GM19328 (cell line): ENCODE measurements around the gene TRAPPC2B.
A peak's percentile ranks its signal among the peaks of the same experiment; 100 is the strongest.

Experiments
- ATAC-seq: cut with Tn5 transposase; IDR thresholded peaks from one replicate; pipeline ENCODE4 v1.9.1; 2021; ENCODE audit warnings: mild to moderate bottlenecking, moderate library complexity; ENCODE audit not compliant: unreplicated experiment

The TRAPPC2B gene

DNA sequence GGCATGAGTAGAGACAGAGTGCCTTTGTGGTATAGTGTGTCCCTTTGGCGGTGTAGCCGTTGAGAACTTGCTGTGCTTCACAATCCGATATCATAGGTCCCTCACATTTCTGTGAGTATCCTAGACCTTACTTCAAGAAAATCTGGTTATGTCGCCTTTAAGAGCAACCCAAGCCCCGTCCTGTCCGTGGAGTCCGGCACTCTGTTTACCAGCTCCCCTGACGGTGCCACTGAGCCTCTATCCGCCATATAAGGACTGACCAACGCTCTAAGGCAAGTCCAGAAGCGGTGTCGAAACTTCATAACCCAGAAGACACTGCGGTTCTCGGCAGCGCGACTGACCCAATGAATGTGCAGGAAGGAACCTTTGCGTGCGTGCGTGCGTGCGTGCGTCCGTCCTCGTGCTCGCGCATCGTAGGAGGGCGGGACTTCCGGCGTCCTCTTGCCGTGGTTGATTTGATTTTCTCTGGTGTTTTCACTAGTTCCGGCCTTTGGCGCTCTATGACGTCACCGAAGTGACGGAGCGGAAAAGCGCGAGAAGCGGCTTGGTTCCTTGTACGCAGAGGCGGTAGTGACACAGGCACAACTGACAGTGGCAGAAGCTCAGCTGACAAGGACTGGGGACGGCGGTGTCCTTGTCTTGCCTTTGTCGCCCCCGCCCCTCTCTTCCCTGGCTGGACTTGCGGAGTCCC lies at the start of gene TRAPPC2B, which contains the start of gene ZNF547:
Gene TRAPPC2B, plus strand, starts transcription at position 555 of the 691 bp plus-strand sequence. CDS start 1,283 bp downstream, outside the sequence.
Gene ZNF547, plus strand, starts transcription at position 555 of the 691 bp plus-strand sequence. CDS start 5,005 bp downstream, outside the sequence.
- ATAC-seq = peak; percentile 90

DNA sequence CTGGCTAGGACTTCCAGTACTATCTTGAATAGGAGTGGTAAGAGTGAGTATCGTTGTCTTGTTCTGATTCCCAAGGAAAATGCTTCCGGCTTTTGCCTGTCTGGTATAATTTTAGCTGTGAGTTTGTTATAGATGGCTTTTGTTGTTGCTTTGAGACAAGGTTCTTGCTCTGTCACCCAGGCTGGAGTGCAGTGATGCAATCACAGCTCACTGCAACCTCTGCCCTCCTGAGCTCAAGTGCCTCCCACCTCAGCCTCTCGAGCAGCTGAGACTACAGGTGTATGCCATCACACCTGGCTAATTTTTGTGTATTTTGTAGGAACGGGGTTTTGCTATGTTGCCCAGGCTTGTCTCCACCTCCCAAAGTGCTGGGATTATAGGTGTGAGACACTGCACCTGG lies 49.2 kb upstream of the TRAPPC2B start:
- ATAC-seq = no peak

DNA sequence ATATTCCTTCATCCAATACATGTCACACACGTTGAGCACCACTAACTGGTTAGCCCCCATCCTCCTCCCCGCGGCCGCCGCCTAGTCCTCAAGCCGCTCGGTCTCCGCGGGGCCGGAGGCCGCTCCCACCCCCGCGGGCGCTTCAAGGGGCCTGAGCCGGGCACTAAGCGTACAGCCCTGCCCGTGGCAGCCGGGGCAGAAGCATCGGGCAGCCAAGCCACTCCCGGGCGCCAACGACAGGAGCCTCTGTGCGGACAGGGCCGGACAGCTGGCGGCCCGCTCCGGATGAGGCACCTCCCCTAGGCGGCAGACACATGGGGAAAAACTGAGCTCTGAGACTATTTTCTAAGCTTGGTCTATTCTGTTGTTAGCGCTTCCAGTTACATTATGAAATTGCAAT lies 45.8 kb upstream of the TRAPPC2B start:
- ATAC-seq = no peak

DNA sequence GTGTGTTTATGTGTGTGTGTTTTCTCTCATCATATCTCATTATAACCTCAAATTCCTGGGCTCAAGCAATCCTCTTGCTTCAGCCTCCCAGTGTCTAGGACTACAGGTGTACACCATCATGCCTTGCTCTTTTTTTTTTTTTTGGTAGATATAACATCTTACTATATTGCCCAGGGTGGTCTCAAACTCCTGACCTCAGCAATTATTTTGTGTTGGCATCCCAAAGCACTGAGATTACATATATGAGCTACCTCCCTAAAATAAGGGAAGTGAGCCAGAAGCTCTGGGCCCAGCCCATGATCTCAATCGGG lies 43.5 kb upstream of the TRAPPC2B start:
- no peak for ATAC-seq

DNA sequence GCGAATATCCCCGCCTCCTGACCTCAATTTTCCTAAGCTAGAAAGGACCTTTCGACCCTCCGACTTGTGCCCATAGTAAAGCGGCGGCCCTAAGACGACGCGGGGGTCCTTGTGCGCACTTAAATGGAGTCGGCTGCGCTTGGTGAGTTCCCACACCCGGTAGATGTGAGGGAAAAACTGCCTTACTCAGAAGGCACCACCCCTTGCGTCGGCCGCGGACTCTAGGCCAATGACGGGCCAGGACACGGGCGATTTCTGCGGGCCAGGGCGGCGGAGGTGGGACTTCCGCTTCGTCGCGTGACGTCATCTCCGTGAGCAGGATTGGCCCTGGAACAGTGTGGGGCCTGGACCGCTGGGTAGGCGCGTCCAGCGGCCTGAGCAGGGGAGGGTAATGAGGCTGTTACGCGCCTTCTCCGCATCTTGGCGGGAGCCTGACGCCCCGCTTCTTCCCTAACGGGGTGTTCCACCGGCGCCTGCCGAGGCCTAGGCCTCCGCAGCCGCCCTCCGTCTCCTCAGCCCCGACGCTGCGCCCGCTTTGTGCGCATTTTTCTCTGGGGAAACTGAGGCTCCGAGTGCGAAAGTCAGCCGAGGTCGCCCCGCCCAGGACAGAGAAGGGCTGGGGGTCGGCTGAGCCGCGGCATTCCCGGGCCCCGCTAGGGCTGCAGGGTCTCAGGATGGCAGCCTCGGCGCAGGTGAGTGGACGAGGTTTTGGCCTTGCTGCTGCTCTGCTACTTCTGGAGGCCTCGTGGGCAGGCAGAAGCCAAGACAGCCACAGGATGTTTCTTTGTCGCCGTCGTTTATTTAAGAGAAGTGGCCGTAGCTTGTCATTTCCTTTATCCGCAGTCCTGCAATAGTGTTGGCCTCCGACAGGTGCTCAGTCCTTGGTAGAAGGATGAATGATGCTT lies 42.9 kb upstream of the TRAPPC2B start, which contains the start of gene ZNF543:
Gene ZNF543, plus strand, starts transcription at position 293 of the 905 bp plus-strand sequence. Its CDS starts 382 bp downstream, at position 675.
- ATAC-seq = peak; percentile 92

DNA sequence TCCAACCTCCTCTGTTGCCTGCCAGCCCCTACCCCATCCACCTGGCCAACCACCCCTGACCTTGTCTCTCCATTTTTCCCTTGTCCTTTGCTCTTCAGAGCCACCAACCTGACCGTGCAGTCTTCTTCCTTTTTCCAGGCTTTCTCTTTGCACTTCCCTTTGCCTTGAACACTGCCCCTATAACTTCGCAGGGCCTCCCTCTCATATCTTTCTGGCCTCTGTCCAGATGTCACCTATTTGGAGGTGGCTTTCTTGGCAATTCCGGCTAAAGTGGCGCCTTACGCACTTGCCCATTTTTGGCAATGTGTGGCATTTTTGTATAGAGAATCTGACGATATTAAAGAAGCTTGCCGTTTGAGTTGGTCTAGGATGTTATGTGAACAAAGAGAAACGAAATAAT lies 42.2 kb upstream of the TRAPPC2B start:
- no peak for ATAC-seq

DNA sequence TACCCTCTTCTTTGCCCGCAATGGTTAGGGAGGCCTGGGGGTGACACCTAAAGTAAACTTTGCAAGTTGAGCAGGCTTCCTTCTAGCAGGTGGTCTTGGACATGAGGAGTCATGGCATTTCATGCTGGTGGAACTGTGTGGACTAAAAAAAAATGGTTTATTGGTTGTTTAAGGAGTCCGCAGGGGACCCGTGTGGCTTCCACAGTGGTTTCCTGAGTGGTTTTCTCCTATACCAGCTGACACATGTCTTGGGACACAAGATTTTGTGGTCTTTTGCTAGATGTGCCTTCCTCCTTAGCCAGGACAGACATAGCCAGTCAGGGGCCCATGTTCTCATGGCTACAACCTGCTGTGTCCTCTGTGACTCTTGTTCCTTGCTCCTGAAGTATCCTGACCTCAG lies 41.6 kb upstream of the TRAPPC2B start:
- no peak for ATAC-seq

DNA sequence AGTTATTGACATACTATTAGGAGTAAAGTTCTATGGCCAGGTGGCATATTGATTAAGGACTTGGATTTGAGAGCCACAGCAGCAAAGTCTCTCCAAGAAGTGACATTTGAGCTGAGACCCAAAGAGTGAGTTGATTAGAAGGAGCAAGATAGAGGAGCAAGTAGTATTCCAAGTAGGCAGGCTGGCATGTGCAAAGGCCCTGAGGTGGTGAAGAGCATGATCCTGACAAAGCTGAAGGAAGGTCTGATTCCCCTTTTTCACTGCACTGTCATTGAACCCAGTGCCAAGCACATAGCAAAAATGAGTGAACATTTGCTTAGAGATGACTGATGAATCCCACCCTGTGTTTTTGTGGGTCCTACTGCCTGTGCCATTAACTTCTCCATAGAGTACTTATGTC lies 38.4 kb upstream of the TRAPPC2B start:
- no peak for ATAC-seq

DNA sequence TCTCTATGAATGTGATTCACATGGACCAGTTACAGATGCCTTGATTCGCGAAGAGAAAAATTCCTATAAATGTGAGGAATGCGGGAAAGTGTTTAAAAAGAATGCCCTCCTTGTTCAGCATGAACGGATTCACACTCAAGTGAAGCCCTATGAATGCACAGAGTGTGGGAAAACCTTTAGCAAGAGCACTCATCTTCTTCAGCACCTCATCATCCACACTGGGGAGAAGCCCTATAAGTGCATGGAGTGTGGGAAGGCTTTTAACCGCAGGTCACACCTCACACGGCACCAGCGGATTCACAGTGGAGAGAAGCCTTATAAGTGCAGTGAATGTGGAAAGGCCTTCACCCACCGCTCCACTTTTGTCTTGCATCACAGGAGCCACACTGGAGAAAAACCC lies 35.4 kb upstream of the TRAPPC2B start:
- ATAC-seq = no peak

DNA sequence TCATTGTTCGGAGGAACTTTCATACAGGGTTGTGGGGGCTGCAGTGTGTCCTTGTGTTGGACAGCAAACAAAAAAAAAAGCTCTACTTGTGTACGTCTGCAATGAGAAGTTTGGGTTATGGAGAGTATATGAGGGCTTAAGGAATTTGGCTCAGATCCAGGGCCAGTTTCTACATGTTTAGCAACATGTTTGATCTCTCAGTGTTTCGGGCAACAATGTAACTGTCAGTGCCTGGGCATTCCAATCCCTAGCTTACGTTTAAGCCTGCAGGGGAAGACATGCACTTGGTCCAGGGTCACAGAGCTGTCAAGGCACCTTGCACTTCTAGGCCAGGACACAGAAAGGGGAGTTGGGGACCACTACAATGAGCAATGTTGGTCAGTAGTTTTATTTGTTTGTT lies 29.2 kb upstream of the TRAPPC2B start:
- ATAC-seq = no peak

DNA sequence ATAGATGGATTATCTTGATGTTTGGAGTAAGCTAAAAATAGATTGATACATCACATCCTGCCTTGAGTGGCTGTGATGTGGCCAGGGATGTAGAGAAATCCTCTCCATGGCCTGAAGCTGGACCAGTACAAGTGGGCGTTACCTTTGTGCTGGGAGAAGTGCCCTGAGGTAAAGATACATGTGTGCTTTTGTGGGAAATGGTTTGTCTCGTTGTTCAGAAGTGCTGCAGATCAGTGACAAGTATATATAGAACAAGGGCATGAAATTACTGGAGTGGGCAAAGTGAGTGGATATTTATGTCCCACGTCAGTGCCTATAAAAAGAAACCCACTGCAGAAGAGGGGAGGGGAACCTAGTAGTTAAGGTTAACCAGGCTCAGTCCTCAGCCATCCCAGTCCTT lies 24.5 kb upstream of the TRAPPC2B start:
- no peak for ATAC-seq

DNA sequence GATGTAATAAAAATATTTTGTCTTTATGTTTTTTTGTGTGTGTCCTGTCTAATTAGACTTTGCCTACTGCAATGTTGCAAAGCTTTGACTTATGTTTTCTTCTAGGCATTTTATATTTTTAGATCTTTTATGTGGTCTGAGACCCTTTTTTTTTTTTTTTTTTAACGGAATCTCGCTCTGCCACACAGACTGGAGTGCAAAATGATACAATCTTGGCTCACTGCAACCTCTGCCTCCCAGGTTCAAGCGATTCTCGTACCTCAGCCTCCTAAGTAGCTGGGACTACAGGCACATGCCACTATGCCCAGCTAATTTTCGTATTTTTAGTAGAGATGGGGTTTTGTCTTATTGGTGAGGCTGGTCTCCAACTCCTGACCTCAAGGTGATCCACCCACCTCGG lies 20.8 kb upstream of the TRAPPC2B start:
- ATAC-seq = no peak

DNA sequence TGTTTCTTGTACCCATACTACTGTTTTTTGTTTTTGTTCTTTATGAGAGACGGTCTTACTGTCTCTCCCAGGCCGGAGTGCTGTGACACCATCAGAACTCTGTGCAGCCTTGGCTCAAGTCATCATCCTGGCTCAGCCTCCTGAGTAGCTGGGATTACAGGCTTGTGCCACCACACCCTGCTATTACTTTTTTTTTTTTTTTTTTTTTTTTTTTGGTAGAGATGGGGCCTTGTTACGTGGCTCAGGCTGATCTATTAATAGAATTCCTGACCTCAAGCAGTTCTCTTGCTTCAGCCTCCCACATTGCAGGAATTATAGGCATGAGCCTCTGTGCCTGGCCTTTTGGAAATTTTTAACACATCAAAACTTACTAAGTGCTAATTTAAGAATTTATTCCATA lies 15.2 kb upstream of the TRAPPC2B start:
- no peak for ATAC-seq

DNA sequence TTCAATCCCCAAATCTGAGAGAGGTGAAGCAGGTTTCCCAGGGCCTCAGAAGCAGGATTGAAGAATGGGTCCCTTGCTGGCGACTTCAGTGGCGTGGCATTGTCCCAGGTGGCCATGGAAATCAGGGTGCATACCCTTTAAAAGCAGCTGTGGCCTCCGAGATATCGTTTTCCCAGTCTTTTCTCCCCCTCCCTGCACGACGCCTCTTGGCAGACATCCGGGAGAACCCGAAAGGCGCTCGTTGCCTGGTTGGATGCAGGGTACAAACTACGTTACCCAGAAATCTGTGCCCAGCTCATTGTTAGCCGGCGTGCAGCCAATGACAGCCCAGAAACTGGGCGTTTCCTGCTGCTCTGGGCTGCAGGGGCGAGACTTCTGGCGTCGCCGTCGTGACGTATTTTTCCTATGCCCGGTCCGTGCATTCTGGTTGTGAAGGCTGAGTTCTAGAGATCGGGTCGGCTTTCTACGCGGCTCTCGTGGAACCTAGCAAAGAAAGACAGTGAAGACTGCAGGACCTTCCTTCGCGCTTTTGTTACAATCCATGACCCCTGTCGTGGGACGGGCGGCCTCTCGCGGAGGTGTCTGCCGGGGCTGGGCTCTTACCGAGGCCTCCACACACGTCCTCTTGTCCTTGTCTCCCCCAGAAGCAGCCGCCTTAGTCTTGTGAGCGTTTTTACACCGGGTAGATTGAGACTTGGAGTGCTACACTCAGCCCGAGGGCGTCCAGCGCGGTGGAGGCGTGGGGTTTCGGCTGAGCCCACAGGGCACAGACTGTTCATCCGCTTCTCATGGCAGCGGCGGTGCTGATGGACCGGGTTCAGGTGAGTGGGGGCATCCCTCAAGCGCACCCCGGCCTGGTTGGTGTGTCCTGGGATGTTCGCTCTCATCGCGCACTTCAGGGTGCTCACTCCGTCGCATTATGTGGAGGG lies 12.2 kb upstream of the TRAPPC2B start, which contains the start of gene ZNF304:
Gene ZNF304, plus strand, starts transcription at position 395 of the 929 bp plus-strand sequence. Its CDS starts 394 bp downstream, at position 789.
- ATAC-seq = peak; percentile 97

DNA sequence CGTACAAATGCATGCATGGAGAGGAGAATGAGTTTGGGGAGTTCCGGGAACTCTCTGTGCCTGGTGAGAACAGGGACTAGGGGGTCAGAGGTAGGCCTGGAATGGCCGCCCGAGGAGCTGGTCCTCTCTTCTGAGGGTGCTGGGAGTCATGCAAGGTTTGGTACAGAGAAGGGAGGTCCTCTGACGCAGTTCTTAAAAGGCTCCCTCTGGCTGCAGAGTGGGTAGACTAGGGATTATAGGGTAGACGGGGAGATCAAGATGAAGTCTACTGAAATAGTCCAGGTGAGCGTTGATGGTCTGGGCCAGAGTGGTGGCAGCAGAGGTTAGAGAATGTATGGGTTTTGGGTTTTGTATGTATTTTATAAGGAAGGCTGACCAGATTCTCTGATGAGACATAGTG lies 11.5 kb upstream of the TRAPPC2B start:
- no peak for ATAC-seq

DNA sequence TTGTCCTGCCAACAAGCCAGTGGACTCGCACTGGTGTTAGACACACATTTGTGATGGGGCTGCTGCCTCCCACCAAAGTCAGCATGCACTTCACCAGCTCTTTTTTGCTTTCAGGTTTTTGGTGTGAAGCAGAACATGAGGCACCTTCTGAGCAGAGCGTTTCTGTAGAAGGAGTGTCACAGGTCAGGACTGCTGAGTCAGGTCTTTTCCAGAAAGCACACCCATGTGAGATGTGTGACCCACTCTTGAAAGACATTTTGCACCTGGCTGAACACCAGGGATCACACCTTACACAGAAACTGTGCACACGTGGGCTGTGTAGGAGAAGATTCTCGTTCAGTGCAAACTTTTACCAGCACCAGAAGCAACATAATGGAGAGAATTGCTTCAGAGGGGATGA lies 7.4 kb upstream of the TRAPPC2B start:
- no peak for ATAC-seq

DNA sequence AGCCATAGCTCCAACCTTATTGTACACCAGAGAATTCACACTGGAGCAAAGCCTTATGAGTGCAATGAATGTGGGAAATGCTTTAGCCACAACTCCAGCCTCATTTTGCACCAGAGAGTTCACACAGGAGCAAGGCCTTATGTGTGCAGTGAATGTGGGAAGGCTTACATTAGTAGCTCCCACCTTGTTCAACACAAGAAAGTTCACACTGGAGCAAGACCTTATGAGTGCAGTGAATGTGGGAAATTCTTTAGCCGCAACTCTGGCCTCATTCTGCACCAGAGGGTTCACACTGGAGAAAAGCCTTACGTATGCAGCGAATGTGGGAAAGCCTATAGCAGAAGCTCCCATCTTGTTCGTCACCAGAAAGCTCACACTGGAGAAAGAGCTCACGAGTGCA lies 5.9 kb upstream of the TRAPPC2B start:
- no peak for ATAC-seq

DNA sequence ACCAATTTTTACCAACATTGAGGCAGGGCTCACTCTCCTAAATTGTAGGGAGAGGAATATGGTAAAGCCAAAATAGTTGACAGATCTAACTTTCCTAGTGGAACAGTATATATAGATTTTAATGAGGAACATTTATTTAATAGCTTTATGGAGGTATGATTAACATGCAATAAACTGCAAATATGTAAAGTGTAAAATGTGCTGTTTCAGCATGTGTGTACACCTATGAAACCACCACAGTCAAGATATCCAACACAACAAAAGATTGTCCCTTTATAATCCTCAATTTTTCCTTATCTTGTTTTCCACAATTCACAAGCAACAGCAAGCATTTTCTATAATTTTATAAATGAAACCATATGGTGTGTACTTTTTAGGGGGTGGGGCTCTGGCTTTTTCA lies 4.1 kb upstream of the TRAPPC2B start:
- ATAC-seq = no peak

DNA sequence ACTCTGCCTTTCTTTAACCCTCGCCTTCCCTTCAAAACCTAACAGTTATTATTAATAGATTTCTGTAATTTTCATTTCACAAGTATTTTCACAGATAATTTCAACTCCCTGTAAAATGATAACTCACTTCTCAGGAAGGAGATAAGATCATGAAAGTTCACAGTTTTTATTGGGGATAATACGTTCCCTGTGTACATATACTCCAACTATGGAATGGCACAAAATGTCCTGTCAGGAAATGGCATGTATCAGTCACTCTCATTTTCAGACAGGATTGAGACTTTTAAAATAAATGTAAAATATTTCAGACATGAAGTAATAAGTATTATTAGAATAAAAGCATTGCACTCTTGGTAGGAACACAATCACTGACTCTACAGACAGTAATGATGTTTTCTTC lies 932 bp upstream of the TRAPPC2B start:
- no peak for ATAC-seq

DNA sequence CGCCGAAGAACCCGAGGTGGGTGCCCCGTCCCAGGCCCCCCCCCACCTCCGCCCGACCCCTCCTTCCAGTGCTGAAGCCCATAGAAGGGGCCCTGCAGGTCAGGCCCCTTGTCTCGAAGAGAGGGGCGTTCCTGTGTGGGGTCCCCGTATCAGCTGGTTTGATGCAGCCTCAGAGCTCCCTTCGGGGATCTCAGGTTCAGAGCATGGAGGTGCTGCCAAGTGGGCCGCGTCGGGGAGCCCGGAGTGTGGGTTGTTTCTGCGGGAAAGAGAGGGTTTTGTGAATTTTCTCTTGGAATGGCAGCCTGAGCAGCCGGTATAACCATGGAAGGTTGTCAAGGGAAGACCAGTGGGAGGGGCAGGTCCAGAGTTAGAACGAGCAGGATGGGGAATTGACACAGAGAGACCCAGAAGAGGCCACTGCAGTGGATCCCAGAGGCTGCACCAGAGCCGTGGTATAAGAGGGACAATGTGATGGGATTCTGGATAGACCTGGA lies 384 bp downstream of the TRAPPC2B start:
- no peak for ATAC-seq

DNA sequence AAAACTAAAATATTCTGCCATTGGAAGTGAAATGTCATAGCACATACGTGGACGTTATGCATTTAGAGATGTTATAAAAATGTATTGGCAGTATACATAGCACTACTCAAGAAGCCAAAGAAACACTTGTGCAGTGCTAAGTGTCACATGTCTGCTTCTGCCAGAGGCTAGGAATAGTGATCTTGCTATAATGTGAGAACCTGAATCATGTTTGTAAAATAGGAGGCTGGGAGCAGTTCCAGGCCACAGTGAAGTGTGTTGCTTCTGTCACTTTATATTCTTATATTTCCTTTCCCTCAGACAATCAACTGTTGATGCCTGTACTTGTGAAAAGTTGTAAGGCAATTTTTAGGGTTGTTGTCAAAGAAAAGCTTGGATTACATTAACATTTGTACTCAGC lies 3.4 kb downstream of the TRAPPC2B start:
- no peak for ATAC-seq
